ENCODE results near the gene ASIC5.
"Not testable (repeated sequence)": the region's sequence is repeated elsewhere in the genome, so short reads cannot be mapped to it uniquely, and the experiment has no call there.

Gene ASIC5

GRCh38 chr4:155799116-155799793 is 66.8 kb downstream of the ASIC5 start:
- DNase-seq = no peak

- DNase-seq = not testable (repeated sequence)
These were observed 68.5 kb downstream of the ASIC5 start for GRCh38 chr4:155797581-155797980.

- DNase-seq = no peak
These were observed 70.1 kb downstream of the ASIC5 start for GRCh38 chr4:155795991-155796390.

GRCh38 chr4:155794589-155795236 is 71.4 kb downstream of the ASIC5 start:
- DNase-seq = no peak

GRCh38 chr4:155789982-155790381 is 76.1 kb downstream of the ASIC5 start:
- DNase-seq = no peak

- no peak for DNase-seq
These were observed 76.7 kb downstream of the ASIC5 start for GRCh38 chr4:155789391-155789790.

- no peak for DNase-seq
These were observed 78.9 kb downstream of the ASIC5 start for GRCh38 chr4:155787113-155787710.

GRCh38 chr4:155785828-155786227 is 80.2 kb downstream of the ASIC5 start:
- DNase-seq = no peak

- DNase-seq = no peak
These were observed 81.4 kb downstream of the ASIC5 start for GRCh38 chr4:155784637-155785036.

- no peak for DNase-seq
These were observed 84.7 kb downstream of the ASIC5 start for GRCh38 chr4:155781249-155781831.

GRCh38 chr4:155780775-155781174 is 85.3 kb downstream of the ASIC5 start:
- no peak for DNase-seq
